HG02938 (cell line): ENCODE results near the gene PRSS50.

Experiments used
- ATAC-seq: cut with Tn5 transposase; IDR thresholded peaks from one replicate; pipeline ENCODE4 v1.9.1; 2021; ENCODE audit warnings: mild to moderate bottlenecking, moderate library complexity; ENCODE audit not compliant: unreplicated experiment

Gene PRSS50

GRCh38 chr3:46693038-46693891, 24.4 kb downstream of the PRSS50 start, which contains the start of gene ALS2CL:
Gene ALS2CL (minus strand): TSS chr3:46693679. CDS start chr3:46689440, 4,239 bp downstream.
- no peak for ATAC-seq

DNA sequence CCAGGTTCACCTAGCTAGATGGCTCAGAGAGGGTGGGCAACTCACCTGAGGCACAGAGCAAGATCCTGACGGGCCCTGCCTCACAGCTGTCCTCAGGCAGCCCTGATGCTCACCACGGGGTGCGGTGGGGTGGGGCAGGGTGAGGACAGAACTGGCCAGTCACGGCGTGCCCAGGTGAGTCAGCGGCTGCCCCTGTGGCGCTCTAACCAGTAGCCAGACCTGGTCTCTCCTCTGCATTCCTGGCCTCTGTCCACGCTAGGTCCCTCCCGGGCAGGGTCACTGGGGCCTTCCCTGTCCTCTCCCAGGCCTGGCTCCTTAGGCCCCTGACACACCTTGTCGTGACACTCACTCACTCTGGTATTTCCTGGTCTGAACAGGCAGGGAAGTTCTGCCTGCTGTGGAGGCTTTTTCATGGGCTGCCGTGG, 25.1 kb downstream of the PRSS50 start:
- no peak for ATAC-seq

DNA sequence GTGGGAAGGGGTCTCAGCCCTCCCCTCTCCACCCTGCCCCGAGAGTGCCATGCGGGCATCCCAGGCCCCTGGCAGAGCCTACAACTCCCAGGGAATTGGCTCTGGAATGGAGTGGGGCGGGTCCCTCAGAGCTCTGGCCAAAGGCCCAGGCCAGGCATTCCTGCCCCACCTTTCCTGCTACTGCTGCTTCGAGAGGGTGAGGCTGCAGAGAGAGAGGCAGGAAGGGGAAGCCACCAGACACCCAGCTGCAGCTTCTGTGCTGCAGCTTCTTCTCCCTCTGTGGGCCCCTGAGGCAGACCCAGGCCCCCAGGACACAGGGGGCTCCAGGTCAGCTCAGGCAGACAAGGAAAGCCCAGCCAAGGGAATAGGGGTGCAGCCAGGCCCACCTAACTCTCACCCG, 26.9 kb downstream of the PRSS50 start:
- ATAC-seq, result no peak

GRCh38 chr3:46685446-46685845, 32.2 kb downstream of the PRSS50 start:
- no peak for ATAC-seq

DNA sequence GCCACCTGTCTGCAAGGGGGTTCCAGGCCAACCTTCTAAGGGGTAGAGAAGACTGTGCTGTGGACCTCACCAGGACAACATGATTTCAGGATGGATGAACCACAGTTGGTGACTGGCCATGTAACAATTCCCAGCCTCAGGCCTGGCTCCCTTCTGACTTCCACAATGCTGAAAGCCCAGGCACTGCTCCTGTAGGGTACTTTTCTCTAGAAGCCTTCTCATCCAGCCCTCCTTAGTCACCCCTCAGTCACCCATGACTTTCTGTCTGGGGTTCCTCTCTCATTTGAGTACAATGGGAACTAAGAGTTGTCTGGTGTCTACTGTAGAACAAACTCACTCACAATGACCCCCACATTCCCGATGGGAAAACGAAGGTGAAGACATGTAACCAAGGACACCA, 32.8 kb downstream of the PRSS50 start:
- no peak for ATAC-seq

DNA sequence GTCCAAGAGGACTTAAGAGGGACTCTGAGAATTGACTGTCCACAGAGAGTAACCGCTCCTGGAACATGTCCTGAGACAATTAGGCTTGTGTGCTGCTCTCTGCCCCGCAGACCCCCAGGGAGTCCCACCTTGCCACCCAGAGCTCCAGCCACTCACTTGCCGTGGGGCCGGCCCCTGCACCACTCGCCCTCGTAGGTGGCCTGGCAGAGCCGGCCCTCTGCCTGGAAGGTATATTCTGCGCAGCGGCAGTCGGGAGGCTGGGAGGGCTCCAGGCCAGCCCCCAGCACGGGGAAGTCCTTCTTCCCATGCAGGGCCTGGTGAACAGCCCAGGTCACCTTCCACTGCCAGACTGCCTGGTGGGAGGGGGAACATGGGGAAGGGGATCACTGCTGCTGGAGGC, 34.7 kb downstream of the PRSS50 start:
- ATAC-seq, result no peak

- ATAC-seq, result no peak
These were observed 35.7 kb downstream of the PRSS50 start for GRCh38 chr3:46681856-46682540.

- no peak for ATAC-seq
These were observed 36.3 kb downstream of the PRSS50 start for GRCh38 chr3:46681387-46681786.

DNA sequence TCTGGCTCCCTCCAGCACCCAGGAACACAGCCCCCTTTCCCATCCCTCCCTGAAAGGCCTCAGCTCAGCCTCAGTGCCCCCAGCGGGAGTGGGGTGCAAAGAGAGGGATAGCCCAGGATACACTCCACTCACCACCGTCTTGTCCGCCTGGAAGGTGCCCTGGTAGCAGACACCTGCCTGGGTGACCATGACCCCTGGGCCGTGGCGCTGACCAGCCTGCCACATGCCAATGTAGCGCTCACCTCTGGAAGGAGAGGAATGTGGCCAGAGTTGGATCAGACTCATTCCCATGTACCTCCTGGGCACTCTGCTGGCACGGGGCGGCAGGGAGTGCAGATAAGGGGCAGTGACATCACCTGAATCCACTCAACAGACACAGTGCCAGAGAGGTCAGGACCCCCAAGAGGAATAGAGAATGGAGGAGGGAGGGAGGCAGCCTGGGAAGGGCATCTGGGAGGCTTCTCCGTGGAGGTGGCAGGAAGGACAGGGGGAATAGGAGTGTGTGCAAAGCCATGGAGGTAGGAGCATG, 37.3 kb downstream of the PRSS50 start:
- ATAC-seq, result no peak

DNA sequence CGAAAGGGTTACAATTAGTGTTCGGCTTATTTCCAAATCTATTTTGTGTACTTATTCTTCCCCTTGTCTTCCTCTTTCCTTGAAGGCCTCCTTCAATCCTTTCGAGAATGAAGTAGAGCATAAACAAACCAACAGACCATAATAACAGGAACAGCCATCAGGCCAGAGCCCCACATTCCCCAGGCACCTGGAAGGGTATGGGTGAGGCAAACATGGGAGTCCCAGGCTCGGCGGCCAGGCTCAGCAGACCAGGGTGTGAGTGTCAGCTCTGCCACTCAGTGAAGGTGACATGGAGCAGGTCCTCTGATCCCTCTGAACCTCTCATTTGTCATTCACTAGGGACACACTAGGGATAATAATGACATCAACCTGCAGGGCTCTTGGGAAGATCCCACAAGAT, 38.0 kb downstream of the PRSS50 start:
- no peak for ATAC-seq

- no peak for ATAC-seq
These were observed 39.4 kb downstream of the PRSS50 start for GRCh38 chr3:46678280-46678679.

GRCh38 chr3:46677411-46677726, 40.3 kb downstream of the PRSS50 start:
- ATAC-seq, result no peak

- ATAC-seq, result no peak
These were observed 40.9 kb downstream of the PRSS50 start for GRCh38 chr3:46676601-46677410.

- ATAC-seq, result no peak
These were observed 41.7 kb downstream of the PRSS50 start for GRCh38 chr3:46675843-46676567.

- ATAC-seq, result no peak
These were observed 42.2 kb downstream of the PRSS50 start for GRCh38 chr3:46675426-46675825.

- no peak for ATAC-seq
These were observed 43.4 kb downstream of the PRSS50 start for GRCh38 chr3:46674031-46674845.

GRCh38 chr3:46673151-46674030, 44.3 kb downstream of the PRSS50 start:
- ATAC-seq, result no peak

- no peak for ATAC-seq
These were observed 45.3 kb downstream of the PRSS50 start for GRCh38 chr3:46672349-46672695.
